HepG2 (cell line): Measurements from ENCODE around the gene OSCP1. TPM values are rescaled to one million over a fixed set of nuclear protein-coding genes. Genes with fewer than 3 reads are reported as not detected.

Experiments
- CCDC6 ChIP-seq: sonication (generic); formaldehyde crosslinking; IDR thresholded peaks from 2 replicates; pipeline ENCODE4 v1.8.1; 2022; ENCODE audit warnings: mild to moderate bottlenecking, missing genetic modification reagents, moderate library complexity
- GATA4 ChIP-seq: sonication (generic); IDR thresholded peaks from 2 replicates; pipeline ENCODE4 v1.6.1; 2016; ENCODE audit warnings: antibody characterized with exemption, low read depth, borderline replicate concordance
- JARID2 ChIP-seq: sonication (generic); formaldehyde crosslinking; IDR thresholded peaks from 2 replicates; pipeline ENCODE4 v1.8.1; 2023; ENCODE audit warnings: missing genetic modification reagents, inconsistent platforms; ENCODE audit not compliant: insufficient replicate concordance
- SNRNP70 ChIP-seq: fragments of 200-400 bp; formaldehyde crosslinking; IDR thresholded peaks from 2 replicates; pipeline ENCODE4 v1.6.1; 2017; ENCODE audit warnings: mild to moderate bottlenecking, low read depth, low read length, moderate library complexity
- U2AF2 ChIP-seq: fragments of 200-400 bp; formaldehyde crosslinking; IDR thresholded peaks from 2 replicates; pipeline ENCODE4 v1.6.1; 2017; ENCODE audit warnings: low read depth, mild to moderate bottlenecking, low read length
- ZBTB40 ChIP-seq, 2 experiments: fragments of 450-650 bp in 1 of 2; sonication (generic) in 1 of 2; formaldehyde crosslinking in 1 of 2; IDR thresholded peaks; 2 replicates each; pipeline versions ENCODE4 v1.6.1 to v1.8.0; 2016 to 2022; ENCODE audit warnings: antibody characterized with exemption in 1 of 2, mild to moderate bottlenecking in 1 of 2, missing genetic modification reagents in 1 of 2
- ZNF121 ChIP-seq: sonication (generic); formaldehyde crosslinking; IDR thresholded peaks from 2 replicates; pipeline ENCODE4 v1.5.0; 2020; ENCODE audit warnings: mild to moderate bottlenecking, missing genetic modification reagents
- ZNF329 ChIP-seq: sonication (generic); formaldehyde crosslinking; IDR thresholded peaks from 2 replicates; pipeline ENCODE4 v1.9.0; 2021; ENCODE audit warnings: low read depth, mild to moderate bottlenecking, missing genetic modification reagents
- ZNF558 ChIP-seq: sonication (generic); formaldehyde crosslinking; IDR thresholded peaks from 2 replicates; pipeline ENCODE4 v1.9.0; 2022; ENCODE audit warnings: mild to moderate bottlenecking, missing genetic modification reagents, borderline replicate concordance
- ZNF580 ChIP-seq: IDR thresholded peaks from 2 replicates; pipeline ENCODE4 v1.6.1; 2016; ENCODE audit warnings: low read depth, borderline replicate concordance
- ZNF615 ChIP-seq: sonication (generic); formaldehyde crosslinking; IDR thresholded peaks from 2 replicates; pipeline ENCODE4 v1.5.0; 2020; ENCODE audit warnings: mild to moderate bottlenecking, missing genetic modification reagents, borderline replicate concordance
- polyA plus RNA-seq, 8 experiments: library from polyadenylated mRNA; depleted of rRNA in 3 of 8; stranded (reverse) in 7 of 8; unstranded in 1 of 8; fragments of >200 nt; fragmentation: Illumina TruSeq in 4 of 8; extraction: Trizol in 4 of 8; gene quantifications; 2 replicates each; pipeline versions ENCODE4 v1.2.1 to v1.2.3, GENCODE V29; 2011 to 2016; ENCODE audit warnings: low read depth in 4 of 8, missing spikeins in 1 of 8, mixed read lengths in 1 of 8; ENCODE audit not compliant: insufficient read depth in 1 of 8
- total RNA-seq, 5 experiments: library from RNA; depleted of rRNA; stranded (reverse); fragments of >200 nt; fragmentation: Illumina TruSeq; extraction: Trizol; gene quantifications; 2 replicates each; pipeline ENCODE4 v1.2.3, GENCODE V29; 2016; ENCODE audit warnings: low read depth in 1 of 5

Gene OSCP1
- total and polyA plus RNA-seq, 2 of the 13 experiments (the other 11 are each of a cell fraction or from before 2014, with no cell fraction given) = 0.60 to 0.84 TPM

- TF ChIP-seq ZBTB40 (IDR thresholded peaks at IDR 0.05) = no peak
- no peak for TF ChIP-seq ZBTB40 (CRISPR knock-in tag; IDR thresholded peaks at IDR 0.05)
- no peak for TF ChIP-seq ZNF121
- no peak for TF ChIP-seq U2AF2
- TF ChIP-seq CCDC6 (CRISPR knock-in tag) = no peak
- TF ChIP-seq SNRNP70 = no peak
- TF ChIP-seq ZNF580 = no peak
- TF ChIP-seq ZNF558 (CRISPR knock-in tag) = no peak
- TF ChIP-seq ZNF329 = no peak
- no peak for TF ChIP-seq ZNF615
- TF ChIP-seq JARID2 = no peak
- no peak for TF ChIP-seq GATA4
Observed at GRCh38 chr1:36396359-36396758, 53.9 kb downstream of the OSCP1 start (continued).
